Right renal cortex interstitium (tissue), 3 donors: ENCODE results near the gene ERAP2. TPM values are rescaled to one million over a fixed set of nuclear protein-coding genes. Genes with fewer than 3 reads are reported as not detected.
"Not testable (repeated sequence)": the region's sequence is repeated elsewhere in the genome, so short reads cannot be mapped to it uniquely, and the experiment has no call there.

ENCODE experiments used
- DNase-seq, 3 donors: peaks; one replicate each; pipeline ENCODE4 v3.0.0-alpha.2; 2013; ENCODE audit warnings: low read depth in 3 of 3, low spot score in 2 of 3
- polyA plus RNA-seq, 3 donors: library from polyadenylated mRNA; unstranded; fragments of 120-200 nt; gene quantifications; one replicate each; pipeline ENCODE4 v1.2.1, GENCODE V29; 2013; ENCODE audit not compliant: insufficient read length in 3 of 3

Gene ERAP2
- polyA plus RNA-seq, 3 donors: 2.1 to 17.5 (median 11.3) TPM

GRCh38 chr5:96859375-96859774, 16.9 kb upstream of the ERAP2 start:
- DNase-seq: no peak

GRCh38 chr5:96861076-96861475, 15.2 kb upstream of the ERAP2 start:
- no peak for DNase-seq

- no peak for DNase-seq
These were observed 13.2 kb upstream of the ERAP2 start for GRCh38 chr5:96863114-96863513.

GRCh38 chr5:96863949-96864584, 12.2 kb upstream of the ERAP2 start:
- no peak for DNase-seq

GRCh38 chr5:96864922-96865530, 11.3 kb upstream of the ERAP2 start:
- DNase-seq: no peak

- no peak for DNase-seq
These were observed 7.5 kb upstream of the ERAP2 start for GRCh38 chr5:96868603-96869371.

- no peak for DNase-seq
These were observed 7.0 kb upstream of the ERAP2 start for GRCh38 chr5:96869372-96869641.

- DNase-seq: no peak
These were observed 5.9 kb upstream of the ERAP2 start for GRCh38 chr5:96870094-96871026.

GRCh38 chr5:96871027-96871399, 5.3 kb upstream of the ERAP2 start:
- DNase-seq: no peak

GRCh38 chr5:96871686-96872085, 4.6 kb upstream of the ERAP2 start:
- DNase-seq: no peak

GRCh38 chr5:96873449-96873848, 2.9 kb upstream of the ERAP2 start:
- DNase-seq: no peak

- DNase-seq: no peak
These were observed 1.7 kb upstream of the ERAP2 start for GRCh38 chr5:96874631-96875030.

- DNase-seq: no peak
These were observed 459 bp upstream of the ERAP2 start for GRCh38 chr5:96875791-96876291.

GRCh38 chr5:96876977-96877469, 723 bp downstream of the ERAP2 start:
- DNase-seq: not testable (repeated sequence)

- DNase-seq: no peak
These were observed 3.4 kb downstream of the ERAP2 start for GRCh38 chr5:96879665-96880064.

- DNase-seq: no peak
These were observed 4.3 kb downstream of the ERAP2 start for GRCh38 chr5:96880444-96881164.

GRCh38 chr5:96881511-96882115, 5.3 kb downstream of the ERAP2 start:
- DNase-seq: no peak

- DNase-seq: no peak
These were observed 7.6 kb downstream of the ERAP2 start for GRCh38 chr5:96883871-96884270.

- DNase-seq: no peak
These were observed 8.7 kb downstream of the ERAP2 start for GRCh38 chr5:96884995-96885394.
